ENCODE results near the gene ANXA7. TPM values are rescaled to one million over a fixed set of nuclear protein-coding genes. Genes with fewer than 3 reads are reported as not detected.

The ANXA7 gene
- total RNA-seq, 2 donors from 2014 or later: 98.9 to 117 TPM

DNA sequence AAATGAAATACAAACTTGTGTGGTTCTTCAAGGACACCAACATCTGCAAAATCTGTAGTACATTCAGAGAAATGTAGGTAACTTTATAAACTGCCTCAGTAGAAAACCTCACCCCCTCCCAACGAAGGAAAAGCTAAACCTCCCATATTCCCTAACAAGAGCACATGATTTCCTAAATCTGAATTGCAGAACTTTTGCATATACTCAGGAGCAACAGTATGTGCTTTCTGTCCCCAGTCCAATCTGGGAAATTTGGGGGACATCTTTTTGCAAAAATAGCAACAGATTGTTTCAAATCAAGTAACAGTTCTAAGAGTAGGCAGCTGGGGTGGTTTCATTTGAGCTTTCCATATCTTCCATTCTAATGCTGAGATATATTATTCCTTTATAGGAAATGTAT, 35.3 kb upstream of the ANXA7 start:
- no peak for DNase-seq (ENCODE audit: low spot score)
- no peaks in the 10 kb centered on the region for H3K36me3 ChIP-seq
- H3K4me1 ChIP-seq (replicated peaks): no peaks in the 10 kb centered on the region
- TF ChIP-seq POLR2A (IDR thresholded peaks at IDR 0.05) (no peak), POLR2AphosphoS5 (IDR thresholded peaks at IDR 0.05) (no peak)
- TF ChIP-seq, protein P1, sequence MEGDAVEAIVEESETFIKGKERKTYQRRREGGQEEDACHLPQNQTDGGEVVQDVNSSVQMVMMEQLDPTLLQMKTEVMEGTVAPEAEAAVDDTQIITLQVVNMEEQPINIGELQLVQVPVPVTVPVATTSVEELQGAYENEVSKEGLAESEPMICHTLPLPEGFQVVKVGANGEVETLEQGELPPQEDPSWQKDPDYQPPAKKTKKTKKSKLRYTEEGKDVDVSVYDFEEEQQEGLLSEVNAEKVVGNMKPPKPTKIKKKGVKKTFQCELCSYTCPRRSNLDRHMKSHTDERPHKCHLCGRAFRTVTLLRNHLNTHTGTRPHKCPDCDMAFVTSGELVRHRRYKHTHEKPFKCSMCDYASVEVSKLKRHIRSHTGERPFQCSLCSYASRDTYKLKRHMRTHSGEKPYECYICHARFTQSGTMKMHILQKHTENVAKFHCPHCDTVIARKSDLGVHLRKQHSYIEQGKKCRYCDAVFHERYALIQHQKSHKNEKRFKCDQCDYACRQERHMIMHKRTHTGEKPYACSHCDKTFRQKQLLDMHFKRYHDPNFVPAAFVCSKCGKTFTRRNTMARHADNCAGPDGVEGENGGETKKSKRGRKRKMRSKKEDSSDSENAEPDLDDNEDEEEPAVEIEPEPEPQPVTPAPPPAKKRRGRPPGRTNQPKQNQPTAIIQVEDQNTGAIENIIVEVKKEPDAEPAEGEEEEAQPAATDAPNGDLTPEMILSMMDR (IDR thresholded peaks at IDR 0.05): no peak
- H3K9me3 ChIP-seq: no peaks in the 10 kb centered on the region
- H3K27ac ChIP-seq: no peak overlapping the region
- H3K4me3 ChIP-seq: no peak overlapping the region
- intact Hi-C loops (cut with DNase I): no loop called here
- WGBS: 90% methylated on average over 1 of the region's 1 CpG
- H3K27me3 ChIP-seq (replicated peaks; ENCODE audit: insufficient read depth): no peaks in the 10 kb centered on the region

DNA sequence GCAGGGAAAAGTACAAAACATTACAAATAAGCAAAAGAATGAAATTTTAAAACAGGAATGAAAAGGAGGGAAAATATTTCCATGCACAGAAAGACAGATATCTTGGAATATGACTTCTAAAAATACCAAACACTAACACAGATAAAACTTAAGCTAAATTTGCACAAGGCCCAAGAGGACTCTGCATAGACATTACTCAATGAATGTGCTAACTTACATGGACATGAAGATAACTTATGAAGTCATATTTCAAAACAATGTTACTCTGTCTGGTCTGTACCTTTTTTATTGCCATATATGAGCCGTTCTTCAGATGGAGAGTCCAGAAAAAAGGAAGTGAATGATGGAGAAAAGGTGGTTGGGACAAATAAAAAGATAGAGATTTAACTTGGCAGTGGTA, 34.5 kb upstream of the ANXA7 start:
- DNase-seq (ENCODE audit: low spot score): no peak
- 69% methylated on average over 1 of the region's 1 CpG for WGBS
- Histone ChIP-seq H3K36me3 (no peaks in the 10 kb centered on the region), H3K27ac (no peak overlapping the region), H3K4me3 (no peak overlapping the region), H3K9me3 (no peaks in the 10 kb centered on the region), H3K4me1 (replicated peaks) (no peaks in the 10 kb centered on the region), H3K27me3 (replicated peaks; ENCODE audit: insufficient read depth) (no peaks in the 10 kb centered on the region)
- intact Hi-C loops (cut with DNase I): no loop called here
- TF ChIP-seq, protein P1 (IDR thresholded peaks at IDR 0.05): no peak
- no peak for TF ChIP-seq POLR2A (IDR thresholded peaks at IDR 0.05)
- TF ChIP-seq POLR2AphosphoS5 (IDR thresholded peaks at IDR 0.05): no peak

DNA sequence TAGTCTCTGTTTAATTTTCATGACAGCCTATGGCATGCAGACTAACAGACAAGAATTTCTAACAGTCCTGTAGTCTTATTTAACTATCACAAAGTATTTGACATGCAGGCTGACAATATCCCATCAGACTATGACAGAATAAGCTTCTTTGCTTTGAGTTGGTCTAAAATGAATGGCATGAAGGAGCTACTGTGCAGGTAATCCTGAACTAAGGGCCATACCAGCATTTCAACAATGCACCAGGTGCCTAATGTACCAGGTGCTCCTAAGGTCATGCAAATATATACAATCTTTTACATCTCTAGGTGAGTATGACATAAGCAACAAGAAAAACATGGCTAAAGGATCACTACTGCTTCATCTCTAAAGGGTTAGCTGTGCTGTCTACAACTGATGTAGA, 33.1 kb upstream of the ANXA7 start:
- intact Hi-C loops (cut with DNase I): no loop called here
- Histone ChIP-seq H3K4me1 (replicated peaks) (no peaks in the 10 kb centered on the region), H3K27me3 (replicated peaks; ENCODE audit: insufficient read depth) (no peaks in the 10 kb centered on the region), H3K9me3 (no peaks in the 10 kb centered on the region), H3K27ac (no peak overlapping the region), H3K36me3 (no peaks in the 10 kb centered on the region), H3K4me3 (no peak overlapping the region)
- TF ChIP-seq POLR2A (IDR thresholded peaks at IDR 0.05) (no peak), POLR2AphosphoS5 (IDR thresholded peaks at IDR 0.05) (no peak)
- TF ChIP-seq, protein P1 (IDR thresholded peaks at IDR 0.05): no peak
- DNase-seq (ENCODE audit: low spot score): no peak

DNA sequence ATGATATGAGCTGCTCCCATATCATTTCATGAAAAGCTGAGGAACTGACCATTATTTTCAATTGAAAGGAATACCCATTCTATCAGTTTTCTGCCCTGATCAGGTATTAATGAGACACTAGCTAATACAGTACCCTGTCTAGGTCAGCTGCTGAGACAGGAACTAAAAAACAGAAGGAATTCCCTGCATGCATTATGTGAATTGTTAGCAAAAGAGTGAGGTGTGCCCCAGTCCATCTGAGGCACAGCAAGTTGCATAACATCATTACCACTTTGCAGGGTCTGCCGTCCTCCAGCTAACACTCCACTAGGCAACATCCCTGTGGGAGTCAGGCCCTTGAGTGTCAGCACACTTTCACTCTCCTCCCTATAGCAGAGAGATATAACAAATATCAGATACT, 30.6 kb upstream of the ANXA7 start:
- Histone ChIP-seq H3K27me3 (replicated peaks; ENCODE audit: insufficient read depth) (no peaks in the 10 kb centered on the region), H3K9me3 (no peaks in the 10 kb centered on the region), H3K4me3 (no peak overlapping the region), H3K27ac (no peak overlapping the region), H3K4me1 (replicated peaks) (no peaks in the 10 kb centered on the region), H3K36me3 (no peaks in the 10 kb centered on the region)
- WGBS: 86% methylated on average over 1 of the region's 1 CpG
- intact Hi-C loops (cut with DNase I): no loop called here
- no peak for TF ChIP-seq POLR2A (IDR thresholded peaks at IDR 0.05)
- TF ChIP-seq POLR2AphosphoS5 (IDR thresholded peaks at IDR 0.05): no peak
- DNase-seq (ENCODE audit: low spot score): no peak

DNA sequence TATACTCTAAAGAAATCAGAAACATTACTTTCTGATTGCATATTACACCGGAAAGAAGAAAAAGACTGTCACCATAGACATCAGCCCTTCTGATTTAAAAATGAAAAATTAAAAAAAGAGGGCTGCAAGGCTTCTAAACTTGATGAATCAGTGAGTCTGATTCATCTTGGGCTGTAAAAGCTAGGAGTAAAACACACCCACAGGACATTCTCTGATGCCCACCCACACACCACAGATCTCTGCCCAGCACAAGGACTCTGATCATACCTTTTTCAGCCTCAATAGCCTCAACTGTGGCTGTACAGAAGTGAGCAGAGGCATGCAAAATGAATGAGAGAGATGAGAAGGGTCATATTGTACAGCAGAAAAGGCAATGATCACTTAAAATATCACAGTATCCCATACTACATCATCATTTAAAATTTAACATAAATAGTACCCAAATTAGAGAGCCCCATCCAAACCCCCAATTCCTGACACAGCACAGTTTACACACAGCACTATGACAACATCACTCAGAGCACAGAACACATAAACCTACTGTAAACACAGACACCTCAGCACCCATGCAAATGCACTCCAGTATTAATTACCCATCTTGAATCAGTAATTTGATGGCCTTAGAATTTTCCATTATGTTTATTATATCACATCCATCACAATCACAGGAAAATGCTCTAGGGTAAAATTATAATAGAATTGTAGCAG, 25.9 kb upstream of the ANXA7 start:
- Histone ChIP-seq H3K27ac (no peak overlapping the region), H3K36me3 (peaks cover 0 to 4% of the 10 kb centered on the region in 2 donors), H3K27me3 (replicated peaks; ENCODE audit: insufficient read depth) (no peaks in the 10 kb centered on the region), H3K9me3 (no peaks in the 10 kb centered on the region), H3K4me3 (no peak overlapping the region), H3K4me1 (replicated peaks) (no peaks in the 10 kb centered on the region)
- no peak for DNase-seq (ENCODE audit: low spot score)
- WGBS: 93% methylated on average over 1 of the region's 1 CpG
- intact Hi-C loops (cut with DNase I): no loop called here
- TF ChIP-seq POLR2AphosphoS5 (IDR thresholded peaks at IDR 0.05): no peak
- TF ChIP-seq, protein P1 (IDR thresholded peaks at IDR 0.05): no peak
- TF ChIP-seq POLR2A (IDR thresholded peaks at IDR 0.05): no peak
